T-cell (primary cell): ENCODE results near the gene TYK2. TPM values are rescaled to one million over a fixed set of nuclear protein-coding genes. Genes with fewer than 3 reads are reported as not detected.
"Not testable (repeated sequence)": the region's sequence is repeated elsewhere in the genome, so short reads cannot be mapped to it uniquely, and the experiment has no call there.

Experiments used
- ATAC-seq, 4 experiments: fragments of 200-7000 bp in 3 of 4; fragments of 150-1000 bp in 1 of 4; cut with Tn5 transposase; replicated peaks in 1 of 4; 1 replicate in 3 of 4; 2 replicates in 1 of 4; pipeline ENCODE4 v1.10.0; 2021; ENCODE audit warnings: moderate library complexity in 3 of 4, mild to moderate bottlenecking in 2 of 4, moderate number of reproducible peaks in 1 of 4
- CTCF ChIA-PET, 2 donors: fragments of 300-600 bp; sonication (Branson Sonifier 250); formaldehyde crosslinking; loops; one replicate each; lab custom pipeline; 2022; ENCODE audit warnings: antibody characterized with exemption in 2 of 2; lab: Charles Lee
- POLR2A ChIA-PET, 2 donors: fragments of 300-600 bp; sonication (Branson Sonifier 250); formaldehyde crosslinking; loops; one replicate each; lab custom pipeline; 2022; ENCODE audit warnings: antibody characterized with exemption in 2 of 2; lab: Charles Lee
- DNase-seq, 35 experiments: peaks; one replicate each; pipeline versions ENCODE4 v3.0.0 to v3.0.0-alpha.2; 2013 to 2023
- H3K27ac ChIP-seq: one replicate; pipeline ENCODE4 v1.5.1; 2013; ENCODE audit warnings: low read length
- H3K27me3 ChIP-seq, 2 experiments: replicated peaks in 1 of 2; 1 replicate in 1 of 2; 2 replicates in 1 of 2; pipeline versions ENCODE4 v1.6.1 to v1.7.0; 2013; ENCODE audit warnings: low read length in 1 of 2, mixed read lengths in 1 of 2; ENCODE audit not compliant: control insufficient read depth in 2 of 2, insufficient read depth in 2 of 2; ENCODE audit errors: extremely low read depth in 1 of 2
- H3K36me3 ChIP-seq, 2 donors: 1 replicate in 1 of 2; 2 replicates in 1 of 2; pipeline versions ENCODE4 v1.6.1 to v1.7.0; 2013; ENCODE audit warnings: low read length in 1 of 2; ENCODE audit not compliant: control insufficient read depth in 2 of 2, insufficient read depth in 1 of 2; ENCODE audit errors: extremely low read depth in 1 of 2
- H3K4me1 ChIP-seq, 2 experiments: 1 replicate in 1 of 2; 2 replicates in 1 of 2; pipeline versions ENCODE4 v1.6.1 to v1.7.0; 2013; ENCODE audit warnings: low read length in 2 of 2, mixed read lengths in 1 of 2; ENCODE audit not compliant: insufficient read depth in 2 of 2, control insufficient read depth in 1 of 2; ENCODE audit errors: extremely low read depth in 1 of 2
- H3K4me3 ChIP-seq, 2 donors: 1 replicate in 1 of 2; 2 replicates in 1 of 2; pipeline versions ENCODE4 v1.5.1 to v1.7.0; 2013; ENCODE audit warnings: mild to moderate bottlenecking in 2 of 2, low read length in 1 of 2, moderate library complexity in 1 of 2; ENCODE audit not compliant: control insufficient read depth in 1 of 2; ENCODE audit errors: extremely low read depth in 1 of 2
- H3K9me3 ChIP-seq: 2 replicates; pipeline ENCODE4 v1.7.0; 2013
- H3K27ac Mint-ChIP-seq, 2 donors: one replicate each; pipeline ENCODE4 v1.8.0; 2020 to 2021; ENCODE audit warnings: mild to moderate bottlenecking in 2 of 2, mixed read lengths in 2 of 2
- H3K27me3 Mint-ChIP-seq, 2 donors: one replicate each; pipeline ENCODE4 v1.8.0; 2021 to 2022; ENCODE audit warnings: mixed read lengths in 2 of 2
- H3K36me3 Mint-ChIP-seq: one replicate; pipeline ENCODE4 v1.8.0; 2021; ENCODE audit warnings: mixed read lengths
- H3K4me1 Mint-ChIP-seq, 3 donors: one replicate each; pipeline ENCODE4 v1.8.0; 2020 to 2022; ENCODE audit warnings: mixed read lengths in 3 of 3, mild to moderate bottlenecking in 1 of 3
- H3K4me3 Mint-ChIP-seq, 3 donors: one replicate each; pipeline ENCODE4 v1.8.0; 2020 to 2022; ENCODE audit warnings: mild to moderate bottlenecking in 3 of 3, mixed read lengths in 3 of 3, moderate library complexity in 3 of 3
- H3K9me3 Mint-ChIP-seq, 3 donors: one replicate each; pipeline ENCODE4 v1.8.0; 2020 to 2022; ENCODE audit warnings: mixed read lengths in 3 of 3
- WGBS: methylation state at CpG from one replicate; pipeline ENCODE4 v1.1.5; 2013; ENCODE audit warnings: missing lambda C conversion rate; ENCODE audit not compliant: insufficient coverage; 5-methylcytosine and 5-hydroxymethylcytosine counted together
- total RNA-seq, 35 experiments: library from RNA in 6 of 35; stranded (reverse) in 6 of 35; fragments of 120-200 nt in 1 of 35; gene quantifications; one replicate each; pipeline versions ENCODE4 v1.2.1 to v1.2.4 and lab custom pipeline; 2013 to 2026

The TYK2 gene
- total RNA-seq, 5 donors from 2014 or later (not counting 1 experiment from before 2014, with no cell fraction given) = 277 to 346 (median 323) TPM

GRCh38 chr19:10390652-10391286 lies 10.4 kb upstream of the TYK2 start:
- Histone ChIP-seq H3K4me1 (no peaks in the 10 kb centered on the region), H3K27ac (no peak overlapping the region), H3K4me3 (no peak overlapping the region), H3K9me3 (no peaks in the 10 kb centered on the region), H3K36me3 (peaks cover 13 to 38% of the 10 kb centered on the region in 2 donors), H3K27me3 (no peaks in the 10 kb centered on the region)
- POLR2A ChIA-PET = interaction anchor here (0.5 to 0.7 kb wide), 4 partner anchors 136 to 710 kb away, joined by 3 to 7 read pairs (median 6); no protein-coding TSS in a partner anchor
- Mint-ChIP-seq H3K27me3 (no peaks in the 10 kb centered on the region), H3K4me1 (peaks cover 0 to 5% (median 0%) of the 10 kb centered on the region in 3 donors), H3K9me3 (no peaks in the 10 kb centered on the region), H3K27ac (peak overlapping the region in 1 of 2 donors; percentile 58), H3K4me3 (no peak overlapping the region), H3K36me3 (peaks cover 16% of the 10 kb centered on the region)
- CTCF ChIA-PET = interaction anchor here (0.5 to 2.8 kb wide), 18 partner anchors 9 to 475 kb away, joined by 3 to 19 read pairs (median 4); partner anchors contain the start of genes ICAM1 (in 1 of the 2) and TYK2 (in 1 of the 2)
- ATAC-seq = peak; percentile 54 to 63 (median 58)
- WGBS = 65% methylated on average over 6 of the region's 9 CpGs
- peak in 34 of 35 experiments; percentile 28 to 86 (median 54) for DNase-seq

GRCh38 chr19:10389863-10390262 lies 9.5 kb upstream of the TYK2 start:
- POLR2A ChIA-PET = interaction anchor here in 1 of 2 donors (0.6 kb wide), 1 partner anchor 19 kb away, joined by 3 read pairs; no protein-coding TSS in a partner anchor
- Mint-ChIP-seq H3K27me3 (no peaks in the 10 kb centered on the region), H3K9me3 (no peaks in the 10 kb centered on the region), H3K27ac (peak overlapping the region in 1 of 2 donors; percentile 58), H3K4me3 (no peak overlapping the region), H3K36me3 (peaks cover 9% of the 10 kb centered on the region), H3K4me1 (peaks cover 0 to 5% (median 0%) of the 10 kb centered on the region in 3 donors)
- WGBS = 74% methylated on average over 12 of the region's 12 CpGs
- H3K27me3 ChIP-seq = no peaks in the 10 kb centered on the region
- H3K27ac ChIP-seq = no peak overlapping the region
- CTCF ChIA-PET = interaction anchor here (0.6 to 3.6 kb wide), 10 partner anchors 8 to 130 kb away, joined by 3 to 75 read pairs (median 8); partner anchors contain the start of genes ICAM1 (in 2 of the 2) and TYK2 (in 1 of the 2)
- H3K4me1 ChIP-seq = no peaks in the 10 kb centered on the region
- H3K4me3 ChIP-seq = no peak overlapping the region
- no peak for DNase-seq
- no peak for ATAC-seq
- H3K36me3 ChIP-seq = peaks cover 13 to 33% of the 10 kb centered on the region in 2 donors
- no peaks in the 10 kb centered on the region for H3K9me3 ChIP-seq

GRCh38 chr19:10388957-10389356 lies 8.6 kb upstream of the TYK2 start:
- Mint-ChIP-seq H3K9me3 (no peaks in the 10 kb centered on the region), H3K27me3 (no peaks in the 10 kb centered on the region), H3K36me3 (peaks cover 9% of the 10 kb centered on the region), H3K4me1 (peaks cover 0 to 5% (median 0%) of the 10 kb centered on the region in 3 donors), H3K27ac (peak overlapping the region; percentile 49 to 55), H3K4me3 (no peak overlapping the region)
- peaks cover 0 to 3% of the 10 kb centered on the region in 2 experiments for H3K27me3 ChIP-seq
- H3K4me3 ChIP-seq = no peak overlapping the region
- WGBS = 0% methylated on average over 1 of the region's 3 CpGs
- no peak overlapping the region for H3K27ac ChIP-seq
- H3K36me3 ChIP-seq = peaks cover 13 to 30% of the 10 kb centered on the region in 2 donors
- no peaks in the 10 kb centered on the region for H3K4me1 ChIP-seq
- peak; percentile 37 to 90 (median 76) for DNase-seq
- peak; percentile 54 to 61 (median 59) for ATAC-seq
- ChIA-PET CTCF (interaction anchor here (0.6 to 3.6 kb wide), 16 partner anchors 8 to 458 kb away, joined by 3 to 75 read pairs (median 4); partner anchors contain the start of genes ICAM1 (in 2 of the 2) and TYK2 (in 1 of the 2)), POLR2A (no interaction called here)
- no peaks in the 10 kb centered on the region for H3K9me3 ChIP-seq

GRCh38 chr19:10384580-10384979 lies 4.2 kb upstream of the TYK2 start:
- no peaks in the 10 kb centered on the region for H3K9me3 ChIP-seq
- no peaks in the 10 kb centered on the region for H3K36me3 ChIP-seq
- no peaks in the 10 kb centered on the region for H3K9me3 Mint-ChIP-seq
- peaks cover 15 to 21% (median 19%) of the 10 kb centered on the region in 3 donors for H3K4me1 Mint-ChIP-seq
- no peak overlapping the region for H3K4me3 ChIP-seq
- ChIA-PET CTCF (no interaction called here), POLR2A (no interaction called here)
- no peaks in the 10 kb centered on the region for H3K27me3 Mint-ChIP-seq
- peaks cover 11 to 13% of the 10 kb centered on the region in 2 experiments for H3K4me1 ChIP-seq
- no peak overlapping the region for H3K27ac Mint-ChIP-seq
- H3K27ac ChIP-seq = no peak overlapping the region
- WGBS = 94% methylated on average over 7 of the region's 9 CpGs
- no peak overlapping the region for H3K4me3 Mint-ChIP-seq
- no peak for ATAC-seq
- H3K27me3 ChIP-seq = peaks cover 0 to 3% of the 10 kb centered on the region in 2 experiments
- DNase-seq = no peak
- H3K36me3 Mint-ChIP-seq = peaks cover under 1% of the 10 kb centered on the region

- not testable (repeated sequence) for H3K27ac Mint-ChIP-seq, H3K27ac ChIP-seq, H3K27me3 Mint-ChIP-seq, H3K27me3 ChIP-seq, H3K36me3 Mint-ChIP-seq, H3K4me3 ChIP-seq, ATAC-seq, H3K9me3 ChIP-seq, DNase-seq, H3K36me3 ChIP-seq, H3K9me3 Mint-ChIP-seq
- peaks cover 13 to 26% of the 10 kb centered on the region in 2 experiments for H3K4me1 ChIP-seq
- ChIA-PET CTCF (interaction anchor here (0.6 to 0.7 kb wide), 4 partner anchors 116 to 356 kb away, joined by 4 to 10 read pairs (median 8); no protein-coding TSS in a partner anchor), POLR2A (interaction anchor here in 1 of 2 donors (0.7 kb wide), 1 partner anchor 39 kb away, joined by 4 read pairs; no protein-coding TSS in a partner anchor)
- H3K4me1 Mint-ChIP-seq = peaks cover 22 to 26% (median 23%) of the 10 kb centered on the region in 3 donors
- peak overlapping the region in 1 of 3 donors; percentile 39 for H3K4me3 Mint-ChIP-seq
- WGBS = 100% methylated on average over 1 of the region's 8 CpGs
Observed at GRCh38 chr19:10383223-10383499, 2.8 kb upstream of the TYK2 start.

- Histone ChIP-seq H3K27me3 (peaks cover 0 to 3% of the 10 kb centered on the region in 2 experiments), H3K27ac (peak overlapping the region; percentile 82), H3K4me1 (peaks cover 13 to 28% of the 10 kb centered on the region in 2 experiments), H3K9me3 (no peaks in the 10 kb centered on the region), H3K4me3 (peak overlapping the region; percentile 95 to 97), H3K36me3 (peaks cover 0 to 13% of the 10 kb centered on the region in 2 donors)
- H3K36me3 Mint-ChIP-seq = peaks cover 14% of the 10 kb centered on the region
- peak overlapping the region; percentile 84 to 87 for H3K27ac Mint-ChIP-seq
- peak in 3 of 4 experiments; percentile 0 to 3 (median 2) for ATAC-seq
- no peak for DNase-seq
- H3K4me1 Mint-ChIP-seq = peaks cover 24 to 29% (median 27%) of the 10 kb centered on the region in 3 donors
- H3K27me3 Mint-ChIP-seq = no peaks in the 10 kb centered on the region
- POLR2A ChIA-PET = interaction anchor here (0.6 to 1.0 kb wide), 2 partner anchors 46 to 91 kb away, joined by 5 to 8 read pairs; no protein-coding TSS in a partner anchor
- 0% methylated on average over 3 of the region's 10 CpGs for WGBS
- peak overlapping the region; percentile 85 to 95 (median 94) for H3K4me3 Mint-ChIP-seq
- CTCF ChIA-PET = interaction anchor here (0.6 to 1.8 kb wide), 12 partner anchors 9 to 184 kb away, joined by 3 to 13 read pairs (median 4); partner anchors contain the start of gene ICAM1 (in 1 of the 2)
- H3K9me3 Mint-ChIP-seq = no peaks in the 10 kb centered on the region
Observed at GRCh38 chr19:10379880-10380312, 476 bp downstream of the TYK2 start.
